Stimulated activated CD8-positive, alpha-beta memory T cell treated with anti-CD3 and anti-CD28 coated beads, Interleukin-2, amount 100 ng/mL, for 48 hours (primary cell): ENCODE data around the gene METTL16.
"Not testable (repeated sequence)": the region's sequence is repeated elsewhere in the genome, so short reads cannot be mapped to it uniquely, and the experiment has no call there.

Experiments used
- DNase-seq, 2 donors: peaks; one replicate each; pipeline ENCODE4 v3.0.0-alpha.2; 2020; ENCODE audit warnings: low read depth in 2 of 2

The METTL16 gene, protein sequence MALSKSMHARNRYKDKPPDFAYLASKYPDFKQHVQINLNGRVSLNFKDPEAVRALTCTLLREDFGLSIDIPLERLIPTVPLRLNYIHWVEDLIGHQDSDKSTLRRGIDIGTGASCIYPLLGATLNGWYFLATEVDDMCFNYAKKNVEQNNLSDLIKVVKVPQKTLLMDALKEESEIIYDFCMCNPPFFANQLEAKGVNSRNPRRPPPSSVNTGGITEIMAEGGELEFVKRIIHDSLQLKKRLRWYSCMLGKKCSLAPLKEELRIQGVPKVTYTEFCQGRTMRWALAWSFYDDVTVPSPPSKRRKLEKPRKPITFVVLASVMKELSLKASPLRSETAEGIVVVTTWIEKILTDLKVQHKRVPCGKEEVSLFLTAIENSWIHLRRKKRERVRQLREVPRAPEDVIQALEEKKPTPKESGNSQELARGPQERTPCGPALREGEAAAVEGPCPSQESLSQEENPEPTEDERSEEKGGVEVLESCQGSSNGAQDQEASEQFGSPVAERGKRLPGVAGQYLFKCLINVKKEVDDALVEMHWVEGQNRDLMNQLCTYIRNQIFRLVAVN

DNA sequence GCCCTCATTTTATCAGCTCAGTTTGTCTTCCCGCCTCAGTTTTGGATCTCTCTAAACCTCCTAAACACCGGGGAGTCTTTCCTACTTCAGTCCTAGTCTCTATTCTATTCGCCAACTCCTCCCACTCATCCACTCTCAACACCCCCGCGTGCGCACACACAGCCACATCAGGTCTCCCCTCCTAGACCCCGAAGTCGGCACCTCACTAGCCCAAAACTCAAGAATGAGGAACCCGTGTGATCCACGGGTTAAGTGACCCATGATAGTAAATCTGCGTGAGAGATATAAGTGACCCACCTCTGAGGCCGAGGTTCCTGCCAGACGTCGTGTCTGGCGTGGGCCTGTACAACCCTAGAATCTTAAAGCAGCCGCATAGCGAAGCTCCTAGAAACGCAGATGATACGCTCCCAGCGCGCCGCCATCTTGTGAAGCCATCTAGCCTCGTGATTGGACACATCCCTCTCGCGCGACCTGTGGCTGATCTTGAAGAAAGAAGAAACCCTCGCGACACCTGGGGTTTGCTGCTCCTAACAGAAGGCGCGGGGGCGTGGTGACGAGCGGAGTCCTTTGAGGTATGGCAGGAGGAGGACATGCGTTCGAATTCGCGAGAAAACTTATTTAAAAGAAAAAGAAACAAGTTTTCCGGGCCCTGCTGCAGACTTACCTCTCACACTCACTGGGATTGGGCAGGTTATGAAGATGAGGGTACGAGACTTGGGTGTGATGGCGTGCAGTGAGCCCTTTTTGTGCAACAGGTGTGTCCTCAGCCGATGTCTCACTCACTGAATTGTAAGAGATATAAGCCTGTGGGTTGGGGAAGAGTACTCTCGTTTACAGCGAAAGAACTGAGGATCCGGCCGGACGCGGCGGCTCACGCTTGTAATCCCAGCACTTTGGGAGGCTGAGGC, at the start of gene METTL16:
TSS of gene METTL16 (minus strand) at position 427 of the 908 bp plus-strand sequence. CDS start 9,557 bp downstream, outside the sequence.
- peak; percentile 96 to 97 for DNase-seq

DNA sequence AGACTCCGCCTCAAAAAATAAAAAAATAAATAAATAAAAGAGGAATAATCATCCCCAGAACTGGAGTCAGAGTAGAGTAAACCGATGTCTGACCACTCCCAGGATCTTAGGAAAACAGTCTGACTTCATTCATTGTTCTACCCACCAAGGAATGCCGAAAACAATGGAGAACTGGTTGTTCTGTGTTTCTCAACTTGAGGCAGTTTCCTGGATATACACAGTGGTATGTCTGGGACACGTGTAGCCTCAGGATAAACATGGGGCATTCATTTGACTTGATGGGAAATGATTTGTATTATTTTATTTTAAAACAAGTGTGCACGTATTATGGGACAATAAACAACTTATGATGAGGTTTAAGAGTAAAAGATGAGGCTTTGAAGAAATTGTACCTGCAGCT, 49.0 kb upstream of the METTL16 start:
- no peak for DNase-seq

DNA sequence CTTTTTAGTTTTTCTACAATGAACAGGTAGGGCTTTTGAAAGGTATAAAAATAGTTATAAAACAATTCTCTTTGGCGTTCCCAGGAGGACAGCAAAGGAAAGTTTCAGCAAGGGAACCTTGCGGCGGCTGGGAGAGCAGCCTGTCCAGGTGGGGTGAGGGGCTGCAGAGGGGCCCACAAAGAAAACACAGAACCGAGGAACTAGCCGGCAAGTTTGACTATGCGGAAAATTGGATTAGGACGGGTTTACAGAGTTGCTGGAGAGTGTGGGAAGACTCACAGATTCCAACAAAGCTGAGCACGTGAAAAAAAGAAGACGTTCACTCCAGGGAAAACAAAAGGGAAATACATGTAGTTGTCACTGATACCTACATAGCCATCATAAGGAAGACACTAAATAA, 40.2 kb upstream of the METTL16 start:
- no peak for DNase-seq

DNA sequence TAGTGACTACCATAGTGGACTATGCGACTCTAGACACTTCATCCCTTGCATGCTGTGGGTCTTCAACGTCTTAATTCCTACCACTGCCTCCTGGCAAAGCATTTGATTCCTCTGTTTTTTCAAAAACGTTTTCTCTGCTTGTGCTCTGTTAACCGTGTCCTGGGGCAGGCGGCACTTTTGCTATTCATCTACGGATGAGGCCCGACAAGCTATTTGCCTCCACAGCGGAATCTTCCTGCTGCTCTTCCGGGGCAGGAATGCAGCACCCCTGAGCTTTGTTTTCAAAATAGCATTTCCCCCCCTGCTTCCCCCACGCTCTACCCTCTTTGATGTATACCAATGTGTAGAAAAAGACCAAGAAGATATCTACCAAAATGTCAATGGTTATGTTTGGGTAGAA, 39.8 kb upstream of the METTL16 start:
- no peak for DNase-seq

DNA sequence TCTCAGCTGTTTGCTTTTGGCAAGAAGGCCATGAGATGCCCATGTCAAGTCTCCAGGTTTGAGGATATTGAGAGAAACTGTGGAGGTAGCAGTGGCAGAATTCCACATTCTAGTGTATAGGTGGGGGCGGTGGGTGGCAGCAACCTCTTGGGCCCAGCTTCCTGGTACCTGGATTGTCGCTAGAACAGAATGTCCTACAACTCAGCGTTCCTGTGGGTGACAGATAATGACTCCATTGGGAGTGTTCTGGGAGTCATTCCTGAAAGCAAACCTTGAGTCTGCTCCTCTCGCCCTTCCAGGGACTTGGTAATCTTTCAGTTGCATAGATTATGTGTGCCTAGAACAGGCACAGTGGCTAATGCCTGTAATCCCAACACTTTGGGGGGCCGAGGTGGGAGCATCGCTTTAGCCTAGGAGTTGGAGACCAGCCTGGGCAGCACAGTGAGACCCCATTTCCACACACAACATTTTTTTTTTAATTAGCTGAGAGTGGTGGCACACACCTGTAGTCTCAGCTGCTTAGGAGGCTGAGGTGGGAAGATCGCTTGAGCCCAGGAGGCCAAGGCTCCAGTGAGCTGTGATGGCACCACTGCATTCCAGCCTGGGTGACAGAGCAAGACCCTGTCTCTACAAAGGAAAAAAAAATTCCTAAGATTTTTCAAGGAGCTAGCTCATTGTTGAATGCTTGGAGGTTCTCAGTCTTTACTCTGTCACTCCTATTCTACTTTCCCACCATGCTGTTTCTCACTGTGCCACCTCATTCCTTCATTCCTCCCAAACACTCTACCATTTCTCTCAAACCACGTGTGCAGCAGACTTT, 37.9 kb upstream of the METTL16 start:
- no peak for DNase-seq

DNA sequence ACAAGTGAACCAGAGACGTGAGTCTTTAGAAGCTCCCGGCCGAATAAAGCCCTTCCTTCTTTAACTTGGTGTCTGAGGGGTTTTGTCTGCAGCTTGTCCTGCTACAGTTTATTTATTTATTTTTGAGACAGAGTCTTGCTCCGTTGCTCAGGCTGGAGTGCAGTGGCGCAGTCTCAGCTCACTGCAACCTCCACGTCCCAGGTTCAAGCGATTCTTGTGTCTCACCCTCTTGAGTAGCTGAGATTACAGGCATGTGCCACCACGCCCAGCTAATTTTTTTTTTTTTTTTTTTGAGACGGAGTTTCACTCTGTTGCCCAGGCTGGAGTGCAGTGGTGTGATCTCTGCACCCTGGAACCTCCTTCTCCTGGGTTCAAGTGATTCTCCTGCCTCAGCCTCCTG, 36.3 kb upstream of the METTL16 start:
- DNase-seq: not testable (repeated sequence)

DNA sequence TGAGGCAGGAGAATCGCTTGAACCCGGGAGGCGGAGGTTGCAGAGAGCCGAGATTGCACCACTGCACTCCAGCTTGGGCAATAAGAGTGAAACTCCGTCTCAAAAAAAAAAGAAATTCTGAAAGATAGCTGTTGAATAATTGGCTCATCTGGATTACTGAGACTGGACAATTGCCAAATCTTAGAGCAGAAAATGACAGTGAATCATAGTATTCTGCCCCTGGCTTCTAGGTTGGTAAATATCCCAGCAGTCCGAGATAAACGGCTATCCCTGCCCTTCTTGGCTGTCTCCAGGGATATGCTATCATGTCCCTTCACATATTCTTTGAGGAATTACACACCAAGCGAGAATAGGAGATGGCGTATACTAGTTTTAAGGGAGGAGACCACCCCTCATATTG, 35.5 kb upstream of the METTL16 start:
- no peak for DNase-seq

DNA sequence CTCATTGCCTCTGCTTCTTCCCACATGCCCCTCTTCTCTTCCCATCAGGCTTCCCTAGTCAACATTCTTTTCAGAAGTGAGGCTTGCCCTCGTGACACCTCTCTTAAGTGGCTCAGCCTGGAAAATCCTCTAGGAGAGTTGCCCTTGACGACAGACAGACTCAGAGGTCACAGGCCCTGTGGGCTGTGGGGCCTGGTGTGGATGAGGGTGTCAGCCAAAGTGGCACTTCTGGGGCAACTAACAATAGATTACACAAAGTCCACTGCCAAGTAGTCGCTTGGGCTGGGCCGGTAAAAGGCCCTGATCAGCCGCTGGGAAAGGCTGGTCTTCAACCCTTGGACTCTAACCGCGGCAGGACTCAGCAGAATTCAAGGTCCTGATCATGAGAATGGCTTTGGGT, 33.7 kb upstream of the METTL16 start:
- no peak for DNase-seq

DNA sequence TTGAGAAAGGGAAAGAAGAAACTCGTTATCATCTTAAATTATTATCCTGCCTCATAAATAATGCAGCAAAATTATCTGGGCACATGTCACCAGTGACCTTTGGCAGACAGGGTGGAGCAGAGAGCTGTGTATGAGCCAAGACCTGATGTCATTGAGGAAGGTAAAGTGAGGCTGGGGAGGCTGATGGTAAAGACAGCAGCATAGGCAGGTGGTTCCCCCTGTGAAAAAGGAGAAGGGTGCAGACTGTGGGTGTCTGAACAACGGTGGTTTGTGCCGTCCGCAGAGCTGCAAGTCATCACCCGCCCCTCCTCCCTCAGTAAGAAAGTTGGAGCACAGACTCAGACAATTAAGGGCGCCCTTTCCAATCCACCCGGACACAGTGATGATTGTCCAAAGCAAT, 30.8 kb upstream of the METTL16 start:
- no peak for DNase-seq

DNA sequence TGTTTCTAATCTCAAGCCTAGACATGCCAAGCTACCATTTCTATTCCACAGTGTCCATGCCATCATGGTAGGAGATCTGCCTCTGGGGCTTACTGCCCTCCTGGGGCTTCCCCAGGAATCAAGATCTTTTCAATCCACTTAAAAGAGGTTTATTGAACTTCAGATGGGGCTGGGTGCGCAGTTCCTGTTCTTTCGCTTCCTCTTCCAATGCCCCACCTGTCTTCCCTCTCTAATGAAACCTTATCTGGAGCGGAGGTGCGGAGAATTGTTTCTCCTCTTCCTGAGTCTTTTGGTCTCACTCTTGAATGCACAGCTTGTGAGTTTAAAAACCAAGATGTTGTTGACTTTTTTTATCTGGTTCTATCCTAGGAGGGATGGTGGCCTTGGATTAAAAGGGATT, 30.4 kb upstream of the METTL16 start:
- DNase-seq: no peak

DNA sequence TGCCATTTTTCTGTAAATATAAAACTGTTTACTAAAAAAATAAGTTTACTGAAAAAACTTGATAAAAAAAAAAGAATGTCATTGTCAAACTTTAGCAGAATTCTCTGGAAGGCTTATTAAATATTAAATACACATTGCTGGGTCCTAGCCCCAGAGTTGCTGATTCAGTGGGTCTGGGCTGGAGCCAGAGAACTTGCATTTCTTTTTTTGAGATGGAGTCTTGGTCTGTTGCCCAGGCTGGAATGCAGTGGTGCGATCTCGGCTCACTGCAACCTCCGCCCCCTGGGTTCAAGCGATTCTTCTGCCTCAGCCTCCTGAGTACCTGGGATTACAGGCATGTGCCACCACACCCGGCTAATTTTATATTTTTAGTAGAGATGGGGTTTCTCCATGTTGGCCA, 25.9 kb upstream of the METTL16 start:
- not testable (repeated sequence) for DNase-seq

DNA sequence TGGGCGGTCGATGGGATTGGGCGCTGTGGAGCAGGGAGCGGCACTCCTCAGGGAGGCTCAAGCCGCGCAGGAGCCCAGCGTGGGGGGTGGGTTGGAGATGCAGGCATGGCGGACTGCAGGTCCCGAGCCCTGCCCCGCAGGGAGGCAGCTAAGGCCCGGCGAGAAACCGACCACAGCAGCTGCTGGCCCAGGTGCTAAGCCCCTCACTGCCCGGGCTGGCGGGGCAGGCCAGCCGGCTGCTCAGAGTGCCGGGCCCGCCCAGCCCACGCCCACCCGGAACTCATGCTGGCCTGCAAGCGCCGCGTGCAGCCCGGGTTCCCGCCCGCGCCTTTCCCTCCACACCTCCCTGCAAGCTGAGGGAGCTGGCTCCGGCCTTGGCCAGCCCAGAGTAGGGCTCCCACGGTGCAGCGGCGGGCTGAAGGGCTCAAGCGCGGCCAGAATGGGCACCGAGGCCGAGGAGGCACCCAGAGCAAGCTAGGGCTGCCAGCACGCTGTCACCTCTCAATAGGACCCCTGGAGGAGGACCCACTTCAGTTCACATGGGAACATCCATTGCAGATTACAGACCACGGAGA, 20.5 kb upstream of the METTL16 start:
- no peak for DNase-seq

DNA sequence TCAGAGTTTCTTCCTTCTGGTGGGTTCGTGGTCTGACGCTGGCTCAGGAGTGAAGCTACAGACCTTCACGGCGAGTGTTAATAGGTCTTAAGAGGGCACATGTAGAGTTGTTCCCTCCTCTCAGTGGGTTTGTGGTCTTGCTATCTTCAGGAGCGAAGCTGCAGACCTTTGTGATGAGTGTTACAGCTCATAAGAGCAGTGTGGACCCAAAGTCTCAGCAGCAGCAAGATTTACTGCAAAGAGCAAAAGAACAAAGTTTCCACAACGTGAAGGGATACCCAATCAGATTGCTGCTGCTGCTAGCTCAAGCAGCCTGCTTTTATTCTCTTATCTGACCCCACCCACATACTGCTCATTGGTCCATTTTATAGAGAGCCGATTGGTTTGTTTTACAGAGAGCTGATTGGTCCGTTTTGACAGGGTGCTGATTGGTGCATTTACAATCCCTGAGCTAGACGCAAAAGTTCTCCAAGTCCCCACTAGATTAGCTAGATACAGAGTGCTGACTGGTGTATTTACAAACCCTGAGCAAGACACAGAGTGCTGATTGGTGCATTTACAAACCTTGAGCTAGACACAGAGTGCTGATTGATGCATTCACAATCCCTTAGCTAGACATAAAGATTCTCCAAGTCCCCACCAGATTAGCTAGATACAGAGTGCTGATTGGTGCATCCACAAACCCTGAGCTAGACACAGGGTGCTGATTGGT, 19.7 kb upstream of the METTL16 start:
- DNase-seq: not testable (repeated sequence)

DNA sequence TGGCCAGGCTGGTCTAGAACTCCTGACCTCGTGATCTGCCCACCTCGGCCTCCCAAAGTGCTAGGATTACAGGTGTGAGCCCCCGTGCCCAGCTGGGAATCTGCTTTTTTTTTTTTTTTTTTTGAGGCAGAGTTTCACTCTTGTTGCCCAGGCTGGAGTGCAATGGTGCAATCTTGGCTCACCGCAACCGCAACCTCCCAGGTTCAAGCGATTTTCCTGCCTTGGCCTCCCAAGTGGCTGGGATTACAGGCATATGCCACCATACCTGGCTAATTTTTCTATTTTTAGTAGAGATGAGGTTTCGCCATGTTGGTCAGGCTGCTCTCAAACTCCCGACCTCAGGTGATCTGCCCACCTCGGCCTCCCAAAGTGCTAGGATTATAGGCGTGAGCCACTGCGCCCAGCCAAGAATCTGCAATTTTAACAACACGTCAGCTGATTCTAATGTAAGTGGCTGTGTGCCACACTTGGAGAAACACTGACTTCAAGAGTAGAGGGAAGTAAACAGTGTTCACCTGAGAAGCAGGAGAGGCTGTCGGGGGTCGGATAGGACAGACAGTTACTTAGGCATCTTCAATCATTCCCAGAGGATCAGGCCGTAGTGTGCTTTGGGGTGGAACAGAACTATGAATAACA, 10.2 kb upstream of the METTL16 start:
- not testable (repeated sequence) for DNase-seq

DNA sequence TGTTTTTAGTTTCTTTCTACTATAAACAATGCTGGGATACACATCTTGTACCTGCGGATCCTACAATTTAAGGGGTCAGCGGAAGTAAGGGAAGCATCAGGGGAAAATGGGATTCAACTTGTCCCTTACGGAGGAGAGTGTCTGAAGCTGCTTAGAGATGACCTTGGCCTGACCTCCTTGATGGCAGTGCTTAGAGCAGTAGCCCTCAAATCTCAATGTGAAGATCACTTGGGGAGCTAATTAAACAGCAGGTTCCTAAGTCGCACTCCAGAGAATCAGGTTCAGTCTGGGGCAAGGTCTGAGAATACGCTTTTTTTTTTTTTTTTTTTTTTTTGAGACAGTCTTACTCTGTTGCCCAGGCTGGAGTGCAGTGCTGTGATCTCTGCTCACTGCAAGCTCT, 9.6 kb upstream of the METTL16 start:
- no peak for DNase-seq

DNA sequence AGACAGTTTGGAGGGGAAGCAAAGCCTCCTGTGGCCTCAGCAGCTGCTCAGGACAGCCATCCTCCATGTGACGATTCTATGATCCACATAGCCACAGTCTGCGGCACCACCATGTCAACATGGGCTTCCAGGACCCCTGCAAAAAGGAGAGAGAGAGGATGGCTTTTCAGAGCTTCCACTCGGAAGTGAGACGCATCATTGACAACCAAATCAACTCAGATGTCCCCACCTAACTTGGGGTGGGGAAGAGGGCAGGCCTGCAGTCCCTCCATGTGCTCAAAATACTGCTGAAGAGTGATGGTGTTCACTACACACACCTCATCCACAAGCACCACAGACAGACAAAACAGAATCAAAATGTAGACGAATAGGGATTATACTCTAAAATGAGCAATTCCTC, 5.9 kb upstream of the METTL16 start:
- DNase-seq: no peak

DNA sequence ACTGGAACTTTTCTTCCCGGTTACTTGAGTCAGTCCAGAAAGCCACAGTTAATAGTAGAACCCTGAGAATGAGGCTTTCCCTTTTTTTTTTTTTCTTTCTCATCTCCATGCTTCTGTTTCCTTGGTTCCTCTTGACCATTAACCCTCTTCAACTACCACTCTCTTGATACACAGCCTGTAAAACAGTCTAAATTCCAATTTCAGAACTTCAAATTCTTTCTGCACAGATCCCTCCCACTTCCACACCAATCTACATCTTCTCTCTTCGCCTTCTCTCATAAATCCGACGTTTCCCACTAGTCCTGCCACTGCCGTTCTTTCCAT, 588 bp downstream of the METTL16 start:
- no peak for DNase-seq

DNA sequence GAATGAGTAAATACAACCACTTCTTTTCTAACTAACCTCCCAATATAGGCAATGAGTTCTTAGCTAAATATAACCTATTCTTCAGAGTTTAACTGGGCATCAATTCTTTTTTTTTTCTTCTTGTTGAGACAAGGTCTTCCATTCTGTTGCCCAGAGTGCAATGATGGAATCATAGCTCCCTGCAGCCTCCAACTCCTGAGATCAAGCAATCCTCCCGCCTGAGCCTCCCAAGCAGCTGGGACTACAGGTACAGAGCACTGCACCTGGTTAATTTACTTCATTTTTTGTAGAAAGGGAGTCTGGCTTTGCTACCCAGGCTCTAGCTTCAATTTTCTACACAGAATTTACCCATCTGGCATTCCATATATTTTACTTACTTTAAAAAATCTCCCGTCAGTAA, 1.1 kb downstream of the METTL16 start:
- DNase-seq: no peak

DNA sequence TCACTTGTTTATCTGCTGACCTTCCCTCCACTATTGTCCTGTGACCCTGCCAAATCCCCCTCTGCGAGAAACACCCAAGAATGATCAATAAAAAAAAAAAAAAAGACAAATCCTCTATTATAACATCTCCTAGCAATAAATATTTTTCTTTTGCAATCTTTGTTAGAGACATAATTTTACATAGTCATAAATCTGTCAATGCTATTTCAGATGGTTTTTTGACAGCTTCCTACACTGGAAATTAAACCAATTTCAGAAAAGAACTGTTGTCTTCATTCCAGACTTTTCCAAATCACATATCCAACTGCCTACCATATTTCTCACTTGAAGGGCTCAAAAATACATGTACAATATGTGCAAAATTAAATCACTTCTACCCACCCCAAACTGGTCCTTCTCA, 3.7 kb downstream of the METTL16 start:
- no peak for DNase-seq

DNA sequence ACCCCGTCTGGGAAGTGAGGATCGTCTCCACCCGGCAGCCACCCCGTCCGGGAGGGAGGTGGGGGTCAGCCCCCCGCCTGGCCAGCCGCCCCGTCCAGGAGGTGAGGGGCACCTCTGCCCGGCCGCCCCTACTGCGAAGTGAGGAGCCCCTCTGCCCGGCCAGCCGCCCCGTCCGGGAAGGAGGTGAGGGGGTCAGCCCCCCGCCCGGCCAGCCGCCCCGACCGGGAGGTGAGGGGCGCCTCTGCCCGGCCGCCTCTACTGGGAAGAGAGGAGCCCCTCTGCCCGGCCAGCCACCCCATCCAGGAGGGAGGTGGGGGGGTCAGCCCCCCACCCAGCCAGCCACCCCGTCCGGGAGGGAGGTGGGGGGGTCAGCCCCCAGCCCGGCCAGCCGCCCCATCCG, 4.7 kb downstream of the METTL16 start:
- not testable (repeated sequence) for DNase-seq
